B cell (primary cell): ENCODE data around the gene PAK4.

Experiments used
- EZH2 ChIP-seq: IDR thresholded peaks from 2 replicates; pipeline ENCODE4 v1.6.1; 2012; ENCODE audit warnings: borderline replicate concordance, low read depth, mild to moderate bottlenecking, moderate library complexity, low read length; ENCODE audit not compliant: insufficient read depth, poor library complexity, severe bottlenecking
- TF ChIP-seq, protein P1 (sequence below): fragments of 200-600 bp; IDR thresholded peaks from one replicate; pipeline ENCODE4 v1.8.0; 2022; ENCODE audit warnings: antibody characterized with exemption, mild to moderate bottlenecking

DNA sequence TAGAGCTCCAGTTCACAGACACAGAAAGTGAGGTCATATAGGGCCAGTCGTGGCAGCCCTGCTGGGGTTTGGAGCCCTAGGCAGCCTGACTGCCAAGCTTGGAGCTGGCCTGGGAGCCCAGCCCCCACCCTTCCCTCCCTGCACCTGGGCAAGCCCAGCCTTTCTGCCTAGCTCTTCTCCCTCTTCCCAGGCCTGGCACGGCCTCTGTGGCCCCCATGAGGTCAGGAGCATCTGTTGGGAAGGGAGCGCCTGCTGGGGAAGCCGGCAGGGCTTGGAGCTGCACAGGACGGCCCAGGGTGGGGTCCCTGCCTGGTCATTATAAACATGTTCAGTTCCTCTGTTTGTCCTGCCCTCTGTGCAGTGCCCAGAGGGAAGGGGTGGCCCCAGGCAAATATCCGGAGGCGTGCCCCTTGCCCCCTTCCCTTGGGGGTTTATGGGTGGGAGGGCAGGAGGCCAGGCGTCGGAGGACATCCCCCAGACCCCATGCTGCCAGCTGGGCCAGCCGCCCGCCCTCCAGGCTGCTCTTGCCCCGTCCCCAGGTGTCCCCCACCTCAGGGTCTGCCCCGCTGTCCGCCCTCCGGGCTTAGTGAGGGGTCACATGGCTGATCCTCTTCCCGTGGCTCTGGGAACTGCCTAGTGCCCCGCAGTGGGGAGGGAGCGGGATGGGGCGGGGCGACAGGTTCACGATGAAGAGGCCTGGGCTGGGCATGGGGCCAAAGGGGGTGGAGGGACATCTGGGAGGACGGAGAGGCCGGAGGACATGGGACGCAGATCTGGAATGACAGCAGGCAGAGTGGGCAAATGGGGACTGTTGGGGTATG, 41.2 kb downstream of the PAK4 start:
- TF ChIP-seq, protein P1, sequence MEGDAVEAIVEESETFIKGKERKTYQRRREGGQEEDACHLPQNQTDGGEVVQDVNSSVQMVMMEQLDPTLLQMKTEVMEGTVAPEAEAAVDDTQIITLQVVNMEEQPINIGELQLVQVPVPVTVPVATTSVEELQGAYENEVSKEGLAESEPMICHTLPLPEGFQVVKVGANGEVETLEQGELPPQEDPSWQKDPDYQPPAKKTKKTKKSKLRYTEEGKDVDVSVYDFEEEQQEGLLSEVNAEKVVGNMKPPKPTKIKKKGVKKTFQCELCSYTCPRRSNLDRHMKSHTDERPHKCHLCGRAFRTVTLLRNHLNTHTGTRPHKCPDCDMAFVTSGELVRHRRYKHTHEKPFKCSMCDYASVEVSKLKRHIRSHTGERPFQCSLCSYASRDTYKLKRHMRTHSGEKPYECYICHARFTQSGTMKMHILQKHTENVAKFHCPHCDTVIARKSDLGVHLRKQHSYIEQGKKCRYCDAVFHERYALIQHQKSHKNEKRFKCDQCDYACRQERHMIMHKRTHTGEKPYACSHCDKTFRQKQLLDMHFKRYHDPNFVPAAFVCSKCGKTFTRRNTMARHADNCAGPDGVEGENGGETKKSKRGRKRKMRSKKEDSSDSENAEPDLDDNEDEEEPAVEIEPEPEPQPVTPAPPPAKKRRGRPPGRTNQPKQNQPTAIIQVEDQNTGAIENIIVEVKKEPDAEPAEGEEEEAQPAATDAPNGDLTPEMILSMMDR = no peak
- no peak for TF ChIP-seq EZH2
